IPS-NIHi11 (cell line): ENCODE measurements around the gene ANKRD55.
A peak's percentile ranks its signal among the peaks of the same experiment; 100 is the strongest.
"Not testable (repeated sequence)": the region's sequence is repeated elsewhere in the genome, so short reads cannot be mapped to it uniquely, and the experiment has no call there.

Experiments
- DNase-seq: peaks from one replicate; pipeline ENCODE4 v3.0.0; 2012; ENCODE audit warnings: mixed read lengths, low spot score

Gene ANKRD55

GRCh38 chr5:56144211-56144610, 88.9 kb downstream of the ANKRD55 start:
- DNase-seq = no peak

DNA sequence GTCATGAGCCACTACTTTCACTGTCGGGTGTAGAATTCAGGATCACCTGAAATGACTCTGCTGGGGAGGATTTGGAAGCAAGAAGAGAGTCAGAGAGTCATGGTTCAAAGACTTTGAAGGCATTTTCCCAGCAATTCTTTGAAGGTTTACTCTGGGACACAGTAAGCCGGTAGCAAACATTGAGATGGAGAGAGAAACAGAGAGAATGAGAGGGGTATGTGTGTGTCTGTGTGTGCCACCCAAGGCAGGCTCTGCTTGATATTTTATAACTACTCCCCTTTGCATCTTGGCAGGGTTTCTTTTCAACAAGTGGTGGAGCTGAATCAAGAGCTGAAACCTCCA, 89.8 kb downstream of the ANKRD55 start:
- DNase-seq = no peak

DNA sequence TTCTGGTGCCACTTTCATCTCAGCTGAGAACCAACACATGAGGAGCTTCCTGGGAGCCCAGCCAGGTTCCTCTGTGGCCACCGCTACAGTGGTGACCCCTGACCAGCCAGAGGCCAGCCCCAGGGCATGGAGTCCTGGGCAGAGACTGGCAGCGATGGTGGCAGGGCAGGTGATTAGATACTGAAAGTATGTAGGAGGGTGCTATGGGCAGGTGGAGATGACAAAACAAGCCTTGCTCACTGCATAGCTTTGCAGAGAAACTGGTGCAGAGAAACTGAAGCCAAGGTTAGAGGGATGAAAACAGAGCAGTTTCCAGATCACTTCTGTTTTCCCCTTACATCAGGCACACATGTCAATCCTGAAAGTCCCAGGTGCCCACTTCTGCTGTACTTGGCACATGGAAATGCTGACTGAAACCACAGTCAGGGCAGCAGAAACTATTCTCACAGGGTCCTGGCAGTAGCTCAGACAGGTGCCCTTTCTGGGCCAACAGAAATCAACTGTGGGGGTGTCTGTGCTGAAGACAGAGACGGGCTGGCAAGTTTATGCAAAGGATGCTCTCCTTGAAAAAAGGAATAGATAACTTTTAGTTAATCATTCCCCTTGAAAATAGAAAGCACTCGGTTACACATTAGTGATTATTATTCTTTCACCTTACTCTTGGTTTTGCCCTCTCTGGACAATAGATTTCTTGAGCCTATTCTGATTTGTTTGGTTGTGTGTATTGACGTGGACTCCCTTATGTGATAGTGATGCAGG, 90.3 kb downstream of the ANKRD55 start:
- DNase-seq = no peak

GRCh38 chr5:56142233-56142613, 90.9 kb downstream of the ANKRD55 start:
- no peak for DNase-seq

- no peak for DNase-seq
Observed at GRCh38 chr5:56140073-56140472, 93.1 kb downstream of the ANKRD55 start.

GRCh38 chr5:56130664-56131063, 102.5 kb downstream of the ANKRD55 start:
- DNase-seq = no peak

- no peak for DNase-seq
Observed at GRCh38 chr5:56129288-56129687, 103.8 kb downstream of the ANKRD55 start.

DNA sequence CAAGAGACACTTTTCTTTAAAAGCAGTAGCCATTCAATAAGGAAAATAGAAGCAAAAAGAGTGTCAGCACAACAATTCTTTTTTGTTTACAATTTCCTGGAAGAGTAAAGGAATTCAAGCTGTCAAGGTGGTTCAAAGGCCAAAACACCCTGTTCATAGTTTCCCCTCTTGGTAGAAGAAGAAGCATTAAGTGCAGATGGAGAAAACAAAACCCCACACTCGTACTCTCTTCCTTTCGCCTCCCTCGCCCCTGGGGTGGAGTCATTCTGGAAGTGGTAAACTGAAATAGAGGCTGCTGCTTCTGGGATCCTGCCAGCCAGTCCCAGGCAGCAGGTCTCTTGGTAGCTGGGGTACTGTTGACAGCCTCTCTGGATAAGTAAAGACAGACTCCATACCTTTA, 105.0 kb downstream of the ANKRD55 start:
- no peak for DNase-seq

- no peak for DNase-seq
Observed at GRCh38 chr5:56126487-56127179, 106.5 kb downstream of the ANKRD55 start.

GRCh38 chr5:56123531-56124243, 109.4 kb downstream of the ANKRD55 start:
- DNase-seq = peak; percentile 69

DNA sequence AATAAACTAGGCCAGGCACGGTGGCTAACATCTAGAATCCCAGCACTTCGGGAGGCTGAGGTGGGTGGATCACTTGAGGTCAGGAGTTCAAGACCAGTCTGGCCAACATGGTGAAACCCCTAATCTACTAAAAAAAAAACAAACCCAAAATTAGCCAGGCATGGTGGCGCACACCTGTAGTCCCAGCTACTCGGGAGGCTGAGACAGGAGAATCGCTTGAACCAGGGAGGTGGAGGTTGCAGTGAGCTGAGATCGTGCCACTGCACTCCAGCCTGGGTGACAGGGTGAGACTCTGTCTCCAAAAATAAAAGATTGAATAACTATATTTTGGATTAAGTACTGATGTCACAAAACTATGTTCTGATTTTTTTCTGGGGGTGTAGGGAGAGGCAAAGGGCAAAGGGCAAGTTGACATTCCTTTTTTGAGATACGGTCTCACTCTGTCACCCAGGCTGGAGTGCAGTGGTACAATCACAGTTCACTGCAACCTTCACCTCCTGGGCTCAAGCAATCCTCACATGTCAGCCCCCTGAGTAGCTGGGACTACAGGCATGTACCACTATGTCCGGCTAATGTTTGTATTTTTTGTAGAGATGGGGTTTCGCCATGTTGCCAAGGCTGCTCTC, 110.7 kb downstream of the ANKRD55 start:
- DNase-seq = not testable (repeated sequence)

DNA sequence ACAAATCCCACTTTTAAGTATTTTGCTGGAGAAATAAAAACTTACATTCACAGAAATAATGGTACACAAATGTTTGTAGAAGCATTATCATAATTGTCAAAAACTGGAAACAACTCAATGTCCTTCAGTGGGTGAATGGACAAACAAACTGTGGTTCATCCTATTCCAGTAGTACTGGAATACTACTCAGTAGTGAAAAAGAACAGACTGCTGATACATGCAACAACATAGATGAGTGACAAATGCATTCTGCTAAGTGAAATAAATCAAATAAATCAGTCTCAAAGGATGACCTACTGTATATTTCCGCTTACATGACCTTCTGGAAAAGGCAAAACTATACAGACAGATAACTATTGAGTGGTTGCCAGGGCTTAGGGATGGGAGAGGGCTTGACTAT, 114.1 kb downstream of the ANKRD55 start:
- no peak for DNase-seq

DNA sequence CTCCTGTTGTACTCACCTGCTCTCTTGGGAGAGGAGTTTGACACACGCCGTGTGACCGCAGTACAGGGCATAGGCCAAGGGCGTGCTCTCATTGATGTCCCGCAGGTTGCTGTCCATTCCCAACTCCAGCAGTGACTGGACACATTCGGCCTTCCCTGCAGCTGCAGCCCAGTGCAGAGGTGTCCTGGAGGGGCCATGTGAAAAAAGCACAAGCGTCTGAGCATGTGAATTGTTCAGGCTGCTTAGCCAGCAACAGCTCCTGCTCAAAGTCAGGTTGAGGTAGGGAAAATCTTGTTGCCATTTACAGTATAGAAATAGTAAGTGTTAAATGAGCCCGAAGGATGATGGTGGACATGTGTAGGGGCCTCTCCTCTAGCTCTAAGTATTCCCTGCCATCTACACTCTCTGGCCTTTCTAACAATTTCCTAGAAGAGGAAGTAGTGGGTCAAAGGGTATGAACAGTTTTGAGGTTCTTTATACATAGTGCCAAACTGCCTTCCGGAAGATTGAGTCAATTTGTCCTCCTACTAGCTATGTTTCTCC, 116.5 kb downstream of the ANKRD55 start:
- no peak for DNase-seq

GRCh38 chr5:56115589-56115988, 117.5 kb downstream of the ANKRD55 start:
- DNase-seq = no peak

- no peak for DNase-seq
Observed at GRCh38 chr5:56112526-56113121, 120.5 kb downstream of the ANKRD55 start.

DNA sequence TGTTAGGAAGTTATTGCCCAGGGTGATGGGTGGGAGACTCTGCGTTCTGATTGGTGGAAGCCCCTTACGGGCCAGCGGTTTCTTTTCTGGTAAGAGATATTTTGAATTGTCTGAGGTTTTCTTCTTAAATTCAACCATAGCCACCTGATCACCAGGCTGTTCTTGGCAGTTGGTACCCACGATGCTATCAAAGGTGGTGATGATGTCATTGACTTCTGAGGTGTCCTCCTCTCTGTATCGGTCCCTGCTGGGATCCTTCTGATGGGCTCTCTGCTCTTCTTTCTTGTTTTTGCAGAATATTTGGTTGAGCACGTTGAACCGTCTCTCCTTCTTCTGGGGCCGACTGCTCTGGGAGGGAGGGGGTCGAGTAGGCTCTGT, 121.7 kb downstream of the ANKRD55 start:
- DNase-seq = no peak

GRCh38 chr5:56110646-56111403, 122.3 kb downstream of the ANKRD55 start:
- DNase-seq = no peak

DNA sequence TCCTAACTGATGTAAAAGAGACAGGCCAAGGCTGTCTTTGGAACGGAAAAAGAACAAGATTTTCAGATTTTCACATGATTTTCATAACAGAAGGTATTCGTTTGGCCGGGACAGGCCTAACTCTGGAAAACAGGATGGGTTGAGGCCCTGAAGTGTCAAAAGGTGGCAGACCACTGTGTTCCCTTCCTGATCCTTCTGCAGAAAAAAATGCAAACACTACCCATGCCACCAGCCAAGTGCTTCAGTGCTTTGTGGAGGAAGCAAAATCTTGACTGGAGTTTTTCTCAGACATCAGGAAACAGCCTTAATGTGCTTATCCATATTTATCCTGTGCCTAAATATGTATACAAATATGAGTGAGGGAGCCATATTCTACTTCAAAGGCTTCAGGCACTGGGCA, 124.9 kb downstream of the ANKRD55 start:
- DNase-seq = no peak

- no peak for DNase-seq
Observed at GRCh38 chr5:56106837-56107236, 126.3 kb downstream of the ANKRD55 start.

- no peak for DNase-seq
Observed at GRCh38 chr5:56105511-56106291, 127.4 kb downstream of the ANKRD55 start.

DNA sequence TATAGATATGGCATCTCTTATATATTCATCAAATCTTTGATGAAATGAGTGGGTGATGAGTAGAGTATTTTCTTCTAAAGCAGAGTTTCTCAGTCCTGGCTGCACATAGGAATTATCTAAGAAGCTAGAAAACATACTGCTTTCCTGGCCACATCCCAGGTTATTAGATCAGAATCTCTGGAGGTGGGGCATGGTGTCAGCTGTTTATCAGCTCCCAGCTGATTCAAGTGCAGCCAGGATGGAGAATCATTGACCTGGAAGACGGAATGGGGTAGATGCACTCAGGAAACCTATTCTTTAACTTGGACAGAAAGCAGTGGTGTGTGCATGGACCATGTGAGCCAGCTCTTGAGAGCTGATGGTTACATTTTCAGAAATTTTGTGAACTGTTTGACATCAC, 130.2 kb downstream of the ANKRD55 start:
- DNase-seq = no peak
